Upper lobe of left lung (tissue), 4 donors: ENCODE measurements around the gene DOK7.

Experiments
- POLR2AphosphoS5 ChIP-seq, 2 donors: sonication (generic); formaldehyde crosslinking; IDR thresholded peaks; one replicate each; pipeline ENCODE4 v1.5.1; 2017; ENCODE audit warnings: antibody characterized with exemption in 2 of 2
- TF ChIP-seq, protein P1 (sequence below), 6 experiments: fragments of 450-650 bp in 4 of 6; fragments of 200-600 bp in 2 of 6; sonication (generic) in 2 of 6; IDR thresholded peaks; one replicate each; pipeline ENCODE4 v1.5.1; 2016 to 2019; ENCODE audit warnings: antibody characterized with exemption in 6 of 6

DNA sequence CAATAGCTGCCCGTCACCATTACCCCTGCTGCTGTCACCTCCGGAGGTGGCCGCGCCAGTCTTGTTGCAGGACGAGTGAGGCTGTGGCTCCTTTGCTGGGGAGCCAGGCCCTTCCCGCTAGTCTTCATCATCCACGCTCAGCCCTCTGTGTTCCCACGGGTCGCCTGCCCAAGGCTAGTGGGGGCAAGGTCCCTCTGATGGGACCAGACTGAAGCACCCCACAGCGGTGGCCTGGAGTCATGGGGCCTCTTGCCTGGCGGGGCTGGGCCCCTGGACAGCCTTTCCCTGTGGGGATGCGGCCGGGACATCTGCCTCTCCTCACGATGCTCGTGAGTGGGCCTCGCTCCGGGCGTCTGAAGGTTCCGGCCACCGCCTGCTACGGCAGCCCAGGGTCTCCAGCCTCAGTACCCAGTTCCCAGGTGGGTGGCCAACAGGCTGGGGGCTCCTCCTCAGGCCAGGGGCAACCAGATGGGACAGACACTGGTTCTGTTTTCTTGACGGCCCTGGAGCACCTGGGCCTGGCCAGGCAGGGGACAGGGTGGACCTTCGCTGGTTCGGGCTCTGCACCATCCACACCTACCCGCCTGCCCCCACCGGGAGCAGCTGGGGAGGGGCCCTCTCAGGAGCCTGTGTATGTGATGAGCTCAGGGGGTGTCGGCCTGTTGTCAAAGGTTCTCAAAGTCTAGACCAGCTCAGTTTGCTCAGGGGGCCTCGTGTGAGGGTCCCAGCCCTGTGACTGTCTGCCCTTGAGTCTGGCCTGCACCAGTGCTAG lies 32.3 kb downstream of the DOK7 start:
- no peak for TF ChIP-seq POLR2AphosphoS5 (IDR thresholded peaks at IDR 0.05)
- TF ChIP-seq, protein P1, sequence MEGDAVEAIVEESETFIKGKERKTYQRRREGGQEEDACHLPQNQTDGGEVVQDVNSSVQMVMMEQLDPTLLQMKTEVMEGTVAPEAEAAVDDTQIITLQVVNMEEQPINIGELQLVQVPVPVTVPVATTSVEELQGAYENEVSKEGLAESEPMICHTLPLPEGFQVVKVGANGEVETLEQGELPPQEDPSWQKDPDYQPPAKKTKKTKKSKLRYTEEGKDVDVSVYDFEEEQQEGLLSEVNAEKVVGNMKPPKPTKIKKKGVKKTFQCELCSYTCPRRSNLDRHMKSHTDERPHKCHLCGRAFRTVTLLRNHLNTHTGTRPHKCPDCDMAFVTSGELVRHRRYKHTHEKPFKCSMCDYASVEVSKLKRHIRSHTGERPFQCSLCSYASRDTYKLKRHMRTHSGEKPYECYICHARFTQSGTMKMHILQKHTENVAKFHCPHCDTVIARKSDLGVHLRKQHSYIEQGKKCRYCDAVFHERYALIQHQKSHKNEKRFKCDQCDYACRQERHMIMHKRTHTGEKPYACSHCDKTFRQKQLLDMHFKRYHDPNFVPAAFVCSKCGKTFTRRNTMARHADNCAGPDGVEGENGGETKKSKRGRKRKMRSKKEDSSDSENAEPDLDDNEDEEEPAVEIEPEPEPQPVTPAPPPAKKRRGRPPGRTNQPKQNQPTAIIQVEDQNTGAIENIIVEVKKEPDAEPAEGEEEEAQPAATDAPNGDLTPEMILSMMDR (IDR thresholded peaks at IDR 0.05): no peak
